HFF-Myc (cell line): ENCODE results near the gene DFFB.

ENCODE experiments used
- DNase-seq: peaks from one replicate; pipeline ENCODE4 v3.0.0-alpha.2; 2011; ENCODE audit warnings: low read depth; ENCODE audit errors: extremely low read depth
- H3K4me3 ChIP-seq: replicated peaks from 2 replicates; pipeline ENCODE4 v1.5.1; 2011; ENCODE audit warnings: low read depth, mild to moderate bottlenecking, control low read depth, low read length
- CTCF ChIP-seq: IDR thresholded peaks from 2 replicates; pipeline ENCODE4 v1.5.1; 2012; ENCODE audit warnings: mild to moderate bottlenecking, low read depth, low read length, control low read depth; ENCODE audit errors: missing control alignments

DFFB gene

GRCh38 chr1:3903141-3904005 is 46.1 kb downstream of the DFFB start:
- DNase-seq, result no peak
- H3K4me3 ChIP-seq, result no peak overlapping the region
- TF ChIP-seq CTCF, result no peak

DNA sequence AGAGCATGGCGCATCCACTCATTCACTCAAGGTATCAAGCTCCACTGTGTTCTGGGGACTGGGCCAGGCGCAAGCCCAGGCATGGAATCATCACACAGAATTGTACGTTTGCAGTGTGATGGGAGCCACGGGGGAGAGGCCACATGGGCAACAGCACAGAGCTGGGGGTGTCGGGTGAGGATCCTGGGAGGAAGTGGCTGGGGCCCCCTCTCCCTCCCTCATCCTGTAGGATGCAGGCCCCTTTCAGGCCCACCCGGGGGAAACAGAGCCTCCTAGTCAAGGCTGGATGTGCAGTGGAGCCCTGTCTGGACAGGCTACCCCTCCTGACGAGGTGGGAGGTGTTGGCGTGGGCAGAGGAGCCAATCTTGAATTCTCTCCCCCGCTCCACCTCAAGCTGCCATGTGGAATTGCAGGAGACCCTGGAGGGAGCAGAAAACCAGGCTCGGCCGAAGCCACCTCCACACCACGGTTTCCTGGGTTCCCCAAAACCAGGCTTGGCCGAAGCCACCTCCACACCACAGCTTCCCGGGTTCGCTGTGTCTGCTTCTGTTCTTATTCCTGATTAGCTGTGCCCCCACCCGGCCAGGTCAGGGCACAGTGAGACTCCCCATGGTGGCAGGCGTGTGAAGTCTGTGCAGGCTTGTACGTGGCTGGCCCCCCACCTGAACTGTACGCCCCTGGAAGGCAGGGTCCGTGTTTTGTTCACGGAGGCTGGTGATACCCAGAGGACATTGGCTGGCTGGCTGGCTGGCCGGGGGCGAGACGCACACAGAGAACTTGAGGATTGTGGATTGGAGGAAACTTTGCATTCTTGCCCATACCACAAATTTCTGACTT is 46.9 kb downstream of the DFFB start:
- no peak for TF ChIP-seq CTCF
- no peak for DNase-seq
- no peak overlapping the region for H3K4me3 ChIP-seq

DNA sequence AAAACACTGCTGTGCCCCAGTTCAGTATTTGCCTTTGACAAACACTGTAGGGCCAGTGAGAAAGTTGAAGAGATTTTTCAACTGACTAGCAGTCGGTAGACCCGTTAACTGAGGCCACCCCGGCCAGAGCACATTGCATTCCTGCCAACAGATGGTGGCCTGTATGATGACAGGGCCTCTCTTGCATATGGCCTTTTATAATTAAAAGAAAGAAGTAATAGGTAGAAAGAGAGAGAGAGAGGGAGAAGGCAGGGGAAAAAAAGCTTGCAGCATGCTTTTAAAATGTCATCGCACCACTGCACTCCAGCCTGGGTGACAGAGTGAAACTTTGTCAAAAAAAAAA is 47.5 kb downstream of the DFFB start:
- H3K4me3 ChIP-seq, result no peak overlapping the region
- DNase-seq, result no peak
- no peak for TF ChIP-seq CTCF

DNA sequence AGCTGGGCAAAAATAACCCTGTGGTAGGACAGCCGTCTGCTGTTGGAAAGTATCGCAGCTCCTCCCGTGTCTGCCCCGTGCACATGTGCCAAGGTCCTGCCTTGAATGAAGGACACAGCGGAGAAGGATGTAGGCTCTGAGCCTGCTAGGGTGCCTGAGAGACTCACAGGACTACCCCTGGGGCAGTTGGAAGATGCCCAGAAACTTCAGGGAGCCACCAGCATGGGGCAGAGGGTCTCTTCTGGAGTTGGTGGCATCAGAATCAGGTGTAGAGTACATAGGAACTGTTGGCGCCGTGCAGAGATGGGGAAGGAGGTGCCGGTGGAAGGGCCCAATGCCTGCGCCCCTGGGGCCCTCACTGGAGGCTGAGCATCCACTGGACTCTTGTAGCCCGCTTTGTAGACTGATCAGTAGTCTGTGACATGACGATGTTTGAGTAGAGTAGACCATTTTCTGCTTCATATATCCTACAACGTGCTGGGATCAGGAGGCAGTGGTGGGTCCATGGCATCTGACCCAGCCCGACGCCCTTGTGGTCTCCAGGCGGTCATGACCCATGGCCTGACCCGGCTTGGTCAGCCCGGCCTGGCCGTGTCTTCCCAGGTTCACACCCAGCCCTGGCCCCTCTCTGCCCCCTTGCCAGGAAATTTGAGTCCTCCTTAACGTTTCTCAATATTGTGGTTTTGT is 48.1 kb downstream of the DFFB start:
- H3K4me3 ChIP-seq, result no peak overlapping the region
- no peak for TF ChIP-seq CTCF
- DNase-seq, result no peak

DNA sequence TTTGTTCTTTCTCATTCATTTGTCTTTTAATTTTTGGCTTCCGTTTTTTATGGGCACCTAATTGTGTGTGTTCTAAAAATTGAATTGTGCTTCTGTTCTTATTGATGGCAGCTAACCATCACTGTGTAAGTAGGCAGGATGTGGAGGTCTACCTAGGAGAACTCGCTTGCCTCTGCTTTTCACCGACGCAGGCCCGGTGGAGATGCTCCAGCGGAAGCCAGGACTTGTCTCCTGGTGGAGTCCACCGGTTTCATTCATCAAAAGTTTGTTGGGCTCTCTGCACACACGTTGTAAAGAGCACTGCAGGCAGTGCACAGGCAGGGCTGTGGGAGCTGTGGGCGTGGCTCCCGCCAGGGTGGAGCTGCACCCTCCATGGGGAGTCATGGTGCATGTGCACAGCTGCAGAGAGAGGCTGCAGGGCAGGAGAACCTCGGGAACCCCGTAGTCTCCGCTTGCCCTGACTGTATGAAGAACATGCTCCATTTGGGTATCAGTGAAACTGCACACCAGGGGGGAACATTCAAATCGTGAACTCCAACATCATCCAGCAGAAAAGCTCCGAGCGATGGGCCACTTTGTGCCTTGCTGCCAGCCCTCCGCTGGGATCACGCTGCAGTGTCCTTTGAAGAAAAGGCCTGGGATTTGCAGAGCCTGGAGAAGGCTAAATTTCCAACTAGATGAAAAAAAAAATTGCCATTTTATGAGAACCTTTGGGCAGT is 48.8 kb downstream of the DFFB start:
- TF ChIP-seq CTCF, result no peak
- DNase-seq, result no peak
- no peak overlapping the region for H3K4me3 ChIP-seq

DNA sequence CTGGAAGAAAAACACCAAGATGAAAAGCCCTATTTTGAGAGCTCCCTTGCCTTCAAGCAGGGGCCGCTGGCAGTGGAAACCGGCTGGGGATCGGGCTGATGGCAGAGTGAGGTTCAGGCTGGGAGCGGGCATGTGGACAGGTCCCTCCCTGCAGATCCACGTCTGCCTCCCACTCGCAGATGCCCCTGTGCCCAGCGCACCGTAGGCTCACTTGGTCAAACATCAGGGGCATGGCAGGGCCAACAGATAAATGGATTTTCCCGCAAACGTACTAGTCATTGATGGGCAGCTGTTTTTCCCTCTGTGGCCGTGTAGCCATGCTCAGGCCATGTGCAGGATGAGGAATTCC is 49.4 kb downstream of the DFFB start:
- H3K4me3 ChIP-seq, result no peak overlapping the region
- TF ChIP-seq CTCF, result no peak
- no peak for DNase-seq
